ENCODE results near the gene ZNF804A.

- TF ChIP-seq CTCF (IDR thresholded peaks at IDR 0.05) (no peak), POLR2AphosphoS5 (IDR thresholded peaks at IDR 0.05) (no peak)
These were observed 260.9 kb downstream of the ZNF804A start for GRCh38 chr2:184859187-184859586.
